OCI-LY3 (cell line): Measurements from ENCODE around the gene STON2.

ENCODE experiments used
- H2AFZ ChIP-seq: fragments of 200-600, 300-600 bp; shearing (Covaris generic); 2 replicates; pipeline ENCODE4 v1.6.0; 2014; ENCODE audit warnings: antibody characterized with exemption, low read depth, low read length
- H3K27ac ChIP-seq: fragments of 200-600, 300-600 bp; sonication (generic); 2 replicates; pipeline ENCODE4 v1.5.1; 2014; ENCODE audit warnings: mild to moderate bottlenecking, low read length, moderate library complexity, mixed read lengths
- H3K27me3 ChIP-seq: fragments of 200-600, 300-600 bp; sonication (generic); 2 replicates; pipeline ENCODE4 v1.6.1; 2014; ENCODE audit warnings: low read depth, low read length, mixed read lengths
- H3K36me3 ChIP-seq: fragments of 200-600, 300-600 bp; sonication (generic); replicated peaks from 2 replicates; pipeline ENCODE3; 2014; ENCODE audit warnings: low read depth, low read length, mixed read lengths
- H3K4me1 ChIP-seq: fragments of 300-600, 200-600 bp; sonication (generic); 2 replicates; pipeline ENCODE4 v1.6.1; 2014; ENCODE audit warnings: low read length, mixed read lengths
- H3K4me2 ChIP-seq: fragments of 200-600, 300-600 bp; sonication (generic); 2 replicates; pipeline ENCODE4 v1.6.1; 2014; ENCODE audit warnings: low read length, mixed read lengths
- H3K4me3 ChIP-seq: fragments of 300-600, 200-600 bp; sonication (generic); 2 replicates; pipeline ENCODE4 v1.5.1; 2014; ENCODE audit warnings: antibody characterized with exemption, mild to moderate bottlenecking, low read length, moderate library complexity
- H3K79me2 ChIP-seq: fragments of 300-600, 200-600 bp; shearing (Covaris generic); 2 replicates; pipeline ENCODE4 v1.6.1; 2014; ENCODE audit warnings: mild to moderate bottlenecking, low read length, mixed read lengths
- H3K9ac ChIP-seq: fragments of 300-600, 200-600 bp; shearing (Covaris generic); 2 replicates; pipeline ENCODE4 v1.6.0; 2014; ENCODE audit warnings: mild to moderate bottlenecking, low read length, moderate library complexity
- H3K9me3 ChIP-seq: fragments of 200-600, 300-600 bp; shearing (Covaris generic); 2 replicates; pipeline ENCODE4 v1.6.1; 2014; ENCODE audit warnings: low read length, mixed read lengths; ENCODE audit not compliant: insufficient read depth
- H4K20me1 ChIP-seq: fragments of 200-600, 300-600 bp; sonication (generic); 2 replicates; pipeline ENCODE4 v1.6.1; 2016; ENCODE audit warnings: low read length, mixed read lengths; ENCODE audit not compliant: insufficient read depth
- EZH2phosphoT487 ChIP-seq: fragments of 200-600 bp; shearing (Covaris generic); IDR thresholded peaks from 2 replicates; pipeline ENCODE4 v1.6.1; 2018; ENCODE audit warnings: antibody characterized with exemption, mixed run types, low read depth
- TF ChIP-seq, protein P1 (sequence below): fragments of 200-600, 300-600 bp; sonication (generic); IDR thresholded peaks from 2 replicates; pipeline ENCODE4 v1.5.1; 2014; ENCODE audit warnings: antibody characterized with exemption, low read length, low read depth

The STON2 gene

DNA sequence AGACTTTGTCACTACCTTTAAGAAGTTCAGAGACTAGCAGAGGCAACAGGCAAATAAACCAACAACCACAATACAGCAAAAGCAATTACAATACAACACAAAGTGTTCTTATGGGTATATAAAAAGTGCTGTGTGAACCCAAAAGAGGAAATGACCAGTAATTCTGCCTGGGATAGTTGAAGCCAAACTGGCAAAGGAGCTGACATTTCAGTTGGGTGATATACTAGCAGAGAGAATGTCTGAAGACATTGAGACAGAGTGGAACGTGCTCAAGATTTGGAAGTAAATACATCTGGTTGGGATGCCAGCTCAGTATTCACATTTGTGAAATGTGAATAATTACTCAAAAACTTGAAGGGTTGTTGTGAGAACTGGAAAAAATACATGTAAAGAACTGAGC lies 98.8 kb downstream of the STON2 start:
- H3K36me3 ChIP-seq: no peaks in the 10 kb centered on the region
- H3K27ac ChIP-seq: no peak overlapping the region
- H3K4me3 ChIP-seq: no peak overlapping the region
- peaks cover 12% of the 10 kb centered on the region for H3K4me1 ChIP-seq
- H3K79me2 ChIP-seq: no peaks in the 10 kb centered on the region
- no peak for TF ChIP-seq EZH2phosphoT487
- TF ChIP-seq, protein P1, sequence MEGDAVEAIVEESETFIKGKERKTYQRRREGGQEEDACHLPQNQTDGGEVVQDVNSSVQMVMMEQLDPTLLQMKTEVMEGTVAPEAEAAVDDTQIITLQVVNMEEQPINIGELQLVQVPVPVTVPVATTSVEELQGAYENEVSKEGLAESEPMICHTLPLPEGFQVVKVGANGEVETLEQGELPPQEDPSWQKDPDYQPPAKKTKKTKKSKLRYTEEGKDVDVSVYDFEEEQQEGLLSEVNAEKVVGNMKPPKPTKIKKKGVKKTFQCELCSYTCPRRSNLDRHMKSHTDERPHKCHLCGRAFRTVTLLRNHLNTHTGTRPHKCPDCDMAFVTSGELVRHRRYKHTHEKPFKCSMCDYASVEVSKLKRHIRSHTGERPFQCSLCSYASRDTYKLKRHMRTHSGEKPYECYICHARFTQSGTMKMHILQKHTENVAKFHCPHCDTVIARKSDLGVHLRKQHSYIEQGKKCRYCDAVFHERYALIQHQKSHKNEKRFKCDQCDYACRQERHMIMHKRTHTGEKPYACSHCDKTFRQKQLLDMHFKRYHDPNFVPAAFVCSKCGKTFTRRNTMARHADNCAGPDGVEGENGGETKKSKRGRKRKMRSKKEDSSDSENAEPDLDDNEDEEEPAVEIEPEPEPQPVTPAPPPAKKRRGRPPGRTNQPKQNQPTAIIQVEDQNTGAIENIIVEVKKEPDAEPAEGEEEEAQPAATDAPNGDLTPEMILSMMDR: no peak
- no peak overlapping the region for H3K4me2 ChIP-seq
- no peaks in the 10 kb centered on the region for H3K9me3 ChIP-seq
- H2AFZ ChIP-seq: no peak overlapping the region
- no peaks in the 10 kb centered on the region for H3K27me3 ChIP-seq
- no peak overlapping the region for H3K9ac ChIP-seq
- H4K20me1 ChIP-seq: no peaks in the 10 kb centered on the region

DNA sequence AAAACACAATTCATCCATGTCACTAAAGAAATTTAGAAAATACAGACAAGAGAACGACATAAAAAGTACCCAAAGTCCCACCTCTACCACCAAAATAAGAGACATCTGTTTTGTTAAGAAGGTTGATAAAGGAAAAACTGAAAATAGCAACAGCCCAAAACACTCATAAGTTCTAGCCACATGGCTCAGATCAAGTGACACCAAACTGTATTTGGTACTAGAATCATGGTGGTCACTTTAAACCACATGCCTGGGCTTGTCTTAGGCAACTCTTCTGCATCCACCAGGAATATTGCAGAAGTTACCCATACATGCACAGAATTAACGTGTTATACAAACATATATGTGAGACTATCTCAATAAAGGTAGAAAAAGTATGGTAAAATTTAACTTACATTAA lies 101.2 kb downstream of the STON2 start:
- Histone ChIP-seq H3K4me3 (no peak overlapping the region), H3K27me3 (no peaks in the 10 kb centered on the region; the same call in 1 of the 2 replicates), H3K4me1 (peaks cover 12% of the 10 kb centered on the region), H3K4me2 (no peak overlapping the region), H3K9ac (no peak overlapping the region), H4K20me1 (no peaks in the 10 kb centered on the region), H3K27ac (no peak overlapping the region), H3K79me2 (no peaks in the 10 kb centered on the region), H3K36me3 (no peaks in the 10 kb centered on the region), H2AFZ (no peak overlapping the region), H3K9me3 (no peaks in the 10 kb centered on the region)
- TF ChIP-seq, protein P1: no peak
- no peak for TF ChIP-seq EZH2phosphoT487

DNA sequence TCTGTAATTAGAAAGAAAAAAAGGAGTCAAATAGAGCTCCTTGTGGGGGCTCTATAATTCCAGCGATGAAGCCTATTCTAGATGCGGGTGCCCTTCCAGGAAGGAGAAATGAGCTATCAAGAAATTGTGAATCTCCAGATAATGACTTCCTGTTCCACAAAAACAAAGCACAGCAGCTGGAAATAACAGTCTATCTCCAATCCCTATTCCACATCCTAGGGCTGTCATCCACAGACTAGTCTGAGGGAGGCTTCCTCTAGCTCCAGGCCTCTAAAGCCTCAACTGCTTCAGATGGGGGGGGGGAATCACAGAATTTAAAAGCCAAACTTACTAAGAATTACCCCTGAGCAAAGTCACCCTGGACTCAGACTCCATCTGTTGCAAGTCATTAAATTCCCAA lies 102.0 kb downstream of the STON2 start:
- Histone ChIP-seq H3K27ac (no peak overlapping the region), H3K9ac (no peak overlapping the region), H3K4me1 (peaks cover 5% of the 10 kb centered on the region), H3K36me3 (no peaks in the 10 kb centered on the region), H3K79me2 (no peaks in the 10 kb centered on the region), H3K9me3 (no peaks in the 10 kb centered on the region), H2AFZ (no peak overlapping the region), H3K4me3 (no peak overlapping the region), H3K27me3 (no peaks in the 10 kb centered on the region; the same call in 1 of the 2 replicates), H4K20me1 (no peaks in the 10 kb centered on the region), H3K4me2 (no peak overlapping the region)
- TF ChIP-seq, protein P1: no peak
- no peak for TF ChIP-seq EZH2phosphoT487

DNA sequence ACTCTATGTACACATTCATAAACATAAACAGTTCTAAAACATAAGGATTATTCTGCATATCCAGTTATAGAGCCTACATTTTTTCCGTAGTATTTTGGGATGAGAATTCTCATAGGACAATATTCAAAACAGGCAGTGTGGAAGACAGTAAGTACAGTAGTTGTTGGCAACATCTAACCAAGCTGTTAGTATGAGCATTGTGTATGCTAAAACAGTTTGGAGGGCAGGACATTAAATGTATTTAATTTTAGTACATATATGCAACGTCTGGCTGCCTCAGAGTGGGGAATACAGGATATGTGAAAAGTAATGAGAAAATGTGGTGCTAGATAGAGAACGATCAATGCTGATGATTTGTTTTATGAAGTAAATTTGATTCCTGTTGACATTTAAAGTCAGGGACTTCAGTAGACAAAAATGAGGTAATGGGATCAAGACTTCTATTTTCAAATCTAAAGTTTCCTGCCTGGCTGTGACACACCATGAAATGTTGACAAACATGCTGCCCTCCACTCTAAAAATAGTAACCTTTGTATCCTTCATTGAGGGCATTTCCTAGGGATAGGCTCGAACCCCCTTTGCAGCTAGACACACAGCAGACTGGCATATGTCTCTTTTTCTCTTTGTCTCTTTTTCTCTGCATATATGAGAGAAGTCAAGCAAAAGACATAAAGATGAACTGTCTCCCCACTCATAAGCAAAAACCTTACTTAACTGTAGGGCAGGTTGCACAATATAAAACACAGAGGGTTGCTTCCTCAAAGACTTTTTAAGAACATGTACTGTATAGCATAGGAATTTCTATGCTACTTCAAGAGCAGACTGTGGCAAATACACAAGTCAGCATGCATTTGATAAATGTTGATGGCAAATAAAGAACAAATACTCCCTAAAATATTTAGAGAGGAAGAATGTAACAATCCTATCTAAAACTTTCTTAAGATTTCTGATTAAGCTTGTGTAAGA lies 103.9 kb downstream of the STON2 start:
- H2AFZ ChIP-seq: no peak overlapping the region
- H3K9me3 ChIP-seq: no peaks in the 10 kb centered on the region
- H3K4me3 ChIP-seq: no peak overlapping the region
- H3K79me2 ChIP-seq: no peaks in the 10 kb centered on the region
- no peaks in the 10 kb centered on the region for H4K20me1 ChIP-seq
- no peaks in the 10 kb centered on the region for H3K4me1 ChIP-seq
- no peak overlapping the region for H3K27ac ChIP-seq
- H3K36me3 ChIP-seq: no peaks in the 10 kb centered on the region
- TF ChIP-seq EZH2phosphoT487: no peak
- TF ChIP-seq, protein P1: no peak
- no peaks in the 10 kb centered on the region; the same call in 1 of the 2 replicates for H3K27me3 ChIP-seq
- H3K9ac ChIP-seq: no peak overlapping the region
- H3K4me2 ChIP-seq: no peak overlapping the region
